GM12878 (cell line): Measurements from ENCODE around the gene RPL37. TPM values are rescaled to one million over a fixed set of nuclear protein-coding genes. Genes with fewer than 3 reads are reported as not detected.

ENCODE experiments used
- ATAC-seq: fragments of 200-7000 bp; cut with Tn5 transposase; 3 replicates; pipeline ENCODE4 v1.9.1; 2020; ENCODE audit warnings: mild to moderate bottlenecking, moderate library complexity
- BruUV-seq: library from RNA; stranded (reverse); fragments of 400-500 nt; replicated peaks from 2 replicates; lab custom pipeline; 2021; lab: Mats Ljungman, UMichigan
- CTCF ChIA-PET: fragments of 300-600 bp; sonication (Branson Sonifier 250); formaldehyde crosslinking; extraction: SDS; loops from one replicate; lab custom pipeline; 2021; ENCODE audit warnings: inconsistent platforms; lab: Yijun Ruan, JAX
- POLR2A ChIA-PET: fragments of 350-600 bp; formaldehyde crosslinking; extraction: SDS; loops from one replicate; lab custom pipeline; 2021; ENCODE audit warnings: inconsistent platforms; lab: Charles Lee
- RAD21 ChIA-PET: fragments of 300-600 bp; sonication (Branson Sonifier 250); formaldehyde crosslinking; loops from one replicate; lab custom pipeline; 2023; ENCODE audit warnings: antibody characterized with exemption; ENCODE audit not compliant: unreplicated experiment; lab: Charles Lee
- SMC1A ChIA-PET: fragments of 300-600 bp; sonication (Branson Sonifier 250); formaldehyde crosslinking; loops from one replicate; lab custom pipeline; 2023; ENCODE audit not compliant: unreplicated experiment, uncharacterized antibody; lab: Charles Lee
- DNase-seq: peaks from one replicate; pipeline ENCODE4 v3.0.0-alpha.2; 2011; ENCODE audit warnings: low read depth, low spot score
- FAIRE-seq: peaks from 3 replicates; lab custom pipeline; 2011; peaks lifted over from hg19 to GRCh38; lab: Jason Lieb, UNC
- H2AFZ ChIP-seq: 2 replicates; pipeline ENCODE4 v1.6.0; 2011; ENCODE audit warnings: low read depth, low read length, control low read depth; ENCODE audit not compliant: control insufficient read depth
- H3K27ac ChIP-seq: 2 replicates; pipeline ENCODE4 v1.5.1; 2011; ENCODE audit warnings: control low read depth; ENCODE audit not compliant: control insufficient read depth, insufficient read depth
- H3K27me3 ChIP-seq, 2 experiments: replicated peaks in 1 of 2; 2 replicates each; pipeline versions ENCODE4 v1.6.0 to v1.6.1; 2011; ENCODE audit warnings: low read length in 1 of 2; ENCODE audit not compliant: control insufficient read depth in 2 of 2, insufficient read depth in 2 of 2
- H3K36me3 ChIP-seq, 2 experiments: 2 replicates each; pipeline ENCODE4 v1.5.1; 2011; ENCODE audit warnings: low read length in 1 of 2; ENCODE audit not compliant: control insufficient read depth in 2 of 2, insufficient read depth in 2 of 2
- H3K4me1 ChIP-seq: 2 replicates; pipeline ENCODE4 v1.6.1; 2011; ENCODE audit warnings: mild to moderate bottlenecking, low read length, moderate library complexity, mixed read lengths; ENCODE audit not compliant: control insufficient read depth, insufficient read depth
- H3K4me2 ChIP-seq: 2 replicates; pipeline ENCODE4 v1.6.0; 2011; ENCODE audit warnings: control low read depth; ENCODE audit not compliant: control insufficient read depth, insufficient read depth
- H3K4me3 ChIP-seq: fragments of 200-600 bp; sonication (generic); 2 replicates; pipeline ENCODE4 v1.5.1; 2016
- H3K79me2 ChIP-seq: 2 replicates; pipeline ENCODE4 v1.6.0; 2011; ENCODE audit warnings: low read length; ENCODE audit not compliant: control insufficient read depth, insufficient read depth
- H3K9ac ChIP-seq: 2 replicates; pipeline ENCODE4 v1.8.0; 2011; ENCODE audit warnings: low read length, control low read depth, mixed read lengths; ENCODE audit not compliant: control insufficient read depth, insufficient read depth
- H3K9me3 ChIP-seq: replicated peaks from 3 replicates; pipeline ENCODE4 v1.5.1; 2011; ENCODE audit warnings: mild to moderate bottlenecking, low read length; ENCODE audit not compliant: control insufficient read depth, insufficient read depth
- H4K20me1 ChIP-seq: 2 replicates; pipeline ENCODE4 v1.6.0; 2011; ENCODE audit not compliant: control insufficient read depth, insufficient read depth
- ATF2 ChIP-seq: IDR thresholded peaks from 2 replicates; pipeline ENCODE4 v1.6.1; 2012; ENCODE audit warnings: low read length, inconsistent platforms
- ATF7 ChIP-seq: fragments of 450-650 bp; IDR thresholded peaks from 2 replicates; pipeline ENCODE4 v1.6.1; 2016; ENCODE audit warnings: low read depth, mild to moderate bottlenecking
- CREB1 ChIP-seq: IDR thresholded peaks from 2 replicates; pipeline ENCODE4 v1.6.1; 2012; ENCODE audit warnings: low read depth, mild to moderate bottlenecking, inconsistent platforms
- FOXK2 ChIP-seq: fragments of 450-650 bp; IDR thresholded peaks from 2 replicates; pipeline ENCODE4 v1.6.1; 2017; ENCODE audit warnings: mild to moderate bottlenecking, moderate library complexity
- MEF2B ChIP-seq: fragments of 450-650 bp; IDR thresholded peaks from 2 replicates; pipeline ENCODE4 v1.6.1; 2018; ENCODE audit warnings: mild to moderate bottlenecking, moderate library complexity; ENCODE audit not compliant: partially characterized antibody, poor library complexity, severe bottlenecking
- MTA2 ChIP-seq: fragments of 450-650 bp; IDR thresholded peaks from 2 replicates; pipeline ENCODE4 v1.6.1; 2016; ENCODE audit warnings: low read depth, mild to moderate bottlenecking, moderate library complexity
- MXI1 ChIP-seq: fragments of 150-350 bp; IDR thresholded peaks from 2 replicates; pipeline ENCODE4 v1.6.1; 2011; ENCODE audit warnings: low read depth, mild to moderate bottlenecking, inconsistent platforms, low read length, improper control_type of control experiment
- NR2C2 ChIP-seq: IDR thresholded peaks from 2 replicates; pipeline ENCODE4 v1.6.1; 2011; ENCODE audit warnings: borderline replicate concordance, low read depth; ENCODE audit not compliant: control insufficient read depth, insufficient read length
- PML ChIP-seq: IDR thresholded peaks from 2 replicates; pipeline ENCODE4 v1.6.1; 2012; ENCODE audit warnings: low read length, inconsistent platforms
- RFX5 ChIP-seq: IDR thresholded peaks from 2 replicates; pipeline ENCODE4 v1.6.1; 2011; ENCODE audit warnings: low read depth, low read length, improper control_type of control experiment
- SRF ChIP-seq, 2 experiments: IDR thresholded peaks; 2 replicates each; pipeline ENCODE4 v1.6.1; 2011; ENCODE audit warnings: low read depth in 2 of 2, low read length in 2 of 2, mild to moderate bottlenecking in 1 of 2, moderate library complexity in 1 of 2
- STAT1 ChIP-seq: fragments of 450-650 bp; conservative IDR thresholded peaks from 2 replicates; pipeline ENCODE4 v1.6.1; 2014; ENCODE audit warnings: antibody characterized with exemption, mild to moderate bottlenecking
- STAT3 ChIP-seq: IDR thresholded peaks from 2 replicates; pipeline ENCODE4 v1.6.1; 2011; ENCODE audit warnings: low read depth, low read length, improper control_type of control experiment
- WRNIP1 ChIP-seq: IDR thresholded peaks from 2 replicates; pipeline ENCODE4 v1.6.1; 2011; ENCODE audit warnings: low read depth, low read length, improper control_type of control experiment, borderline replicate concordance
- ZNF207 ChIP-seq: fragments of 450-650 bp; IDR thresholded peaks from 2 replicates; pipeline ENCODE4 v1.6.1; 2014; ENCODE audit warnings: antibody characterized with exemption, mild to moderate bottlenecking, borderline replicate concordance
- ZNF384 ChIP-seq: IDR thresholded peaks from 2 replicates; pipeline ENCODE4 v1.6.1; 2012; ENCODE audit warnings: low read depth, mild to moderate bottlenecking, low read length, improper control_type of control experiment, borderline replicate concordance
- ZZZ3 ChIP-seq: IDR thresholded peaks from 2 replicates; pipeline ENCODE4 v1.6.1; 2011; ENCODE audit warnings: low read depth; ENCODE audit not compliant: control insufficient read depth, insufficient read length
- WGBS: methylation state at CpG from one replicate; pipeline ENCODE4 v1.1.6; 2016; ENCODE audit warnings: low lambda C conversion rate; ENCODE audit not compliant: insufficient replicate concordance, insufficient coverage; ENCODE audit errors: missing lambda C conversion rate; 5-methylcytosine and 5-hydroxymethylcytosine counted together
- in situ Hi-C: fragments of 300-500 bp; cut with MboI; formaldehyde crosslinking; loops from 9 replicates; pipeline ENCODE4 v1.14.3; 2018; ENCODE audit warnings: mixed read lengths
- intact Hi-C: fragments of 100-400 bp; cut with micrococcal nuclease; formaldehyde crosslinking; loops from one replicate; pipeline ENCODE4 v1.14.2; 2022; ENCODE audit not compliant: unreplicated experiment
- polyA plus RNA-seq, 11 experiments: library from polyadenylated mRNA; depleted of rRNA in 4 of 11; unstranded in 6 of 11; stranded (reverse) in 5 of 11; fragments of >200 nt; fragmentation: Nextera tagmentation in 4 of 11; fragmentation: Illumina TruSeq in 1 of 11; extraction: Ambion mirVana in 4 of 11; extraction: Trizol in 1 of 11; gene quantifications; 1 replicate in 1 of 11; 2 replicates in 10 of 11; pipeline versions ENCODE4 v1.2.1 to v1.2.3, GENCODE V29; 2011 to 2016; ENCODE audit warnings: inconsistent platforms in 2 of 11, missing spikeins in 2 of 11, low read depth in 1 of 11
- total RNA-seq, 4 experiments: library from RNA; depleted of rRNA in 3 of 4; stranded (reverse); fragments of >200 nt in 3 of 4; fragmentation: Illumina TruSeq in 1 of 4; extraction: Trizol in 1 of 4; gene quantifications; 2 replicates each; pipeline versions ENCODE4 v1.2.1 to v1.2.3, GENCODE V29; 2013 to 2021

Gene RPL37
- total and polyA plus RNA-seq, 10 of the 15 experiments (the other 5 are each of a cell fraction or from before 2014, with no cell fraction given): 1,697 to 6,216 (median 3,013) TPM

- Histone ChIP-seq H2AFZ (no peak overlapping the region), H3K27ac (no peak overlapping the region), H3K27me3 (no peaks in the 10 kb centered on the region), H4K20me1 (no peaks in the 10 kb centered on the region), H3K9ac (no peak overlapping the region), H3K9me3 (no peaks in the 10 kb centered on the region; the same call in 2 of the 3 replicates), H3K79me2 (no peaks in the 10 kb centered on the region), H3K4me3 (no peak overlapping the region), H3K4me2 (no peak overlapping the region), H3K36me3 (no peaks in the 10 kb centered on the region), H3K4me1 (peaks cover under 1% of the 10 kb centered on the region; the same call in 1 of the 2 replicates)
- ChIA-PET SMC1A (no interaction called here), CTCF (no interaction called here), POLR2A (no interaction called here), RAD21 (no interaction called here)
- intact Hi-C loops: loop anchor here (5.0 kb wide), 3 partner anchors 190 to 1160 kb away; no protein-coding TSS in a partner anchor
- no peak for TF ChIP-seq ZNF384
- no peak for TF ChIP-seq ATF7
- TF ChIP-seq STAT3: no peak
- no peak for TF ChIP-seq MXI1
- TF ChIP-seq ZNF207: no peak
- no peak for TF ChIP-seq WRNIP1
- TF ChIP-seq PML: no peak
- no peak for TF ChIP-seq CREB1
- TF ChIP-seq FOXK2: no peak
- no peak for TF ChIP-seq ZZZ3
- no peak for TF ChIP-seq SRF (IDR thresholded peaks at IDR 0.05; ENCODE audit: low read depth in 2 of 2, low read length in 2 of 2)
- TF ChIP-seq STAT1: no peak
- TF ChIP-seq ATF2: no peak
- no peak for TF ChIP-seq MEF2B
- TF ChIP-seq RFX5: no peak
- TF ChIP-seq MTA2: no peak
- TF ChIP-seq NR2C2: no peak
- in situ Hi-C loops: loop anchor here (10.0 to 25.0 kb wide), 2 partner anchors 915 to 1163 kb away; no protein-coding TSS in a partner anchor
- no peak for FAIRE-seq
- no peak for ATAC-seq
- 72% methylated on average over 6 of the region's 6 CpGs for WGBS
- no TSS peak for BruUV-seq
- no peak for DNase-seq
Measured at GRCh38 chr5:40877371-40877988, 42.5 kb upstream of the RPL37 start.
